ENCODE data around the gene ANTXR2.

- TF ChIP-seq CTCF (IDR thresholded peaks at IDR 0.05) (no peak), POLR2A (IDR thresholded peaks at IDR 0.05) (no peak), POLR2AphosphoS5 (IDR thresholded peaks at IDR 0.05) (no peak)
Measured at GRCh38 chr4:80094191-80094590, 21.2 kb upstream of the ANTXR2 start.
